M059J (cell line): ENCODE data around the gene ADGRG6. TPM values are rescaled to one million over a fixed set of nuclear protein-coding genes. Genes with fewer than 3 reads are reported as not detected.
"Not testable (repeated sequence)": the region's sequence is repeated elsewhere in the genome, so short reads cannot be mapped to it uniquely, and the experiment has no call there.

Source experiments
- DNase-seq: peaks from one replicate; pipeline ENCODE4 v3.0.0-alpha.2; 2012; ENCODE audit warnings: low read depth
- total RNA-seq: library from RNA; depleted of rRNA; stranded (reverse); fragments of >200 nt; shearing (Covaris generic); gene quantifications from 2 replicates; pipeline ENCODE4 v1.2.3, GENCODE V29; 2014; rRNA removed

The ADGRG6 gene
- total RNA-seq, result 8.1 and 8.8 TPM in 2 replicates

- DNase-seq, result peak; percentile 69
Observed at GRCh38 chr6:142301651-142302391, at the start of gene ADGRG6. ADGRG6 (plus strand) TSS chr6:142302007; CDS start chr6:142302330, 323 bp downstream.

GRCh38 chr6:142254513-142254912 lies 47.3 kb upstream of the ADGRG6 start:
- DNase-seq, result no peak

- no peak for DNase-seq
Observed at GRCh38 chr6:142255785-142256184, 46.0 kb upstream of the ADGRG6 start.

GRCh38 chr6:142258305-142258704 lies 43.5 kb upstream of the ADGRG6 start:
- DNase-seq, result no peak

GRCh38 chr6:142258757-142259156 lies 43.0 kb upstream of the ADGRG6 start:
- DNase-seq, result no peak

- DNase-seq, result no peak
Observed at GRCh38 chr6:142260748-142261147, 41.1 kb upstream of the ADGRG6 start.

- DNase-seq, result no peak
Observed at GRCh38 chr6:142262231-142262630, 39.6 kb upstream of the ADGRG6 start.

- DNase-seq, result no peak
Observed at GRCh38 chr6:142265476-142265875, 36.3 kb upstream of the ADGRG6 start.

- no peak for DNase-seq
Observed at GRCh38 chr6:142266060-142266459, 35.7 kb upstream of the ADGRG6 start.

GRCh38 chr6:142271476-142271875 lies 30.3 kb upstream of the ADGRG6 start:
- no peak for DNase-seq

- DNase-seq, result no peak
Observed at GRCh38 chr6:142274656-142275055, 27.2 kb upstream of the ADGRG6 start.

- DNase-seq, result peak; percentile 57
Observed at GRCh38 chr6:142275236-142276006, 26.4 kb upstream of the ADGRG6 start.

- DNase-seq, result no peak
Observed at GRCh38 chr6:142276256-142276655, 25.6 kb upstream of the ADGRG6 start.

GRCh38 chr6:142279350-142280180 lies 22.2 kb upstream of the ADGRG6 start:
- peak; percentile 42 for DNase-seq

- DNase-seq, result no peak
Observed at GRCh38 chr6:142280265-142280664, 21.5 kb upstream of the ADGRG6 start.

GRCh38 chr6:142280927-142281326 lies 20.9 kb upstream of the ADGRG6 start:
- no peak for DNase-seq

- not testable (repeated sequence) for DNase-seq
Observed at GRCh38 chr6:142283138-142283537, 18.7 kb upstream of the ADGRG6 start.

- no peak for DNase-seq
Observed at GRCh38 chr6:142284419-142284818, 17.4 kb upstream of the ADGRG6 start.

GRCh38 chr6:142285235-142286087 lies 16.3 kb upstream of the ADGRG6 start:
- DNase-seq, result no peak

GRCh38 chr6:142286088-142286409 lies 15.8 kb upstream of the ADGRG6 start:
- no peak for DNase-seq

GRCh38 chr6:142289687-142290086 lies 12.1 kb upstream of the ADGRG6 start:
- no peak for DNase-seq
